AG20443 (cell line): ENCODE results near the gene STAT5B.
A peak's percentile ranks its signal among the peaks of the same experiment; 100 is the strongest.
"Not testable (repeated sequence)": the region's sequence is repeated elsewhere in the genome, so short reads cannot be mapped to it uniquely, and the experiment has no call there.

Experiments
- DNase-seq: peaks from one replicate; pipeline ENCODE4 v3.0.0; 2012; ENCODE audit warnings: low spot score, mixed read lengths

Gene STAT5B

DNA sequence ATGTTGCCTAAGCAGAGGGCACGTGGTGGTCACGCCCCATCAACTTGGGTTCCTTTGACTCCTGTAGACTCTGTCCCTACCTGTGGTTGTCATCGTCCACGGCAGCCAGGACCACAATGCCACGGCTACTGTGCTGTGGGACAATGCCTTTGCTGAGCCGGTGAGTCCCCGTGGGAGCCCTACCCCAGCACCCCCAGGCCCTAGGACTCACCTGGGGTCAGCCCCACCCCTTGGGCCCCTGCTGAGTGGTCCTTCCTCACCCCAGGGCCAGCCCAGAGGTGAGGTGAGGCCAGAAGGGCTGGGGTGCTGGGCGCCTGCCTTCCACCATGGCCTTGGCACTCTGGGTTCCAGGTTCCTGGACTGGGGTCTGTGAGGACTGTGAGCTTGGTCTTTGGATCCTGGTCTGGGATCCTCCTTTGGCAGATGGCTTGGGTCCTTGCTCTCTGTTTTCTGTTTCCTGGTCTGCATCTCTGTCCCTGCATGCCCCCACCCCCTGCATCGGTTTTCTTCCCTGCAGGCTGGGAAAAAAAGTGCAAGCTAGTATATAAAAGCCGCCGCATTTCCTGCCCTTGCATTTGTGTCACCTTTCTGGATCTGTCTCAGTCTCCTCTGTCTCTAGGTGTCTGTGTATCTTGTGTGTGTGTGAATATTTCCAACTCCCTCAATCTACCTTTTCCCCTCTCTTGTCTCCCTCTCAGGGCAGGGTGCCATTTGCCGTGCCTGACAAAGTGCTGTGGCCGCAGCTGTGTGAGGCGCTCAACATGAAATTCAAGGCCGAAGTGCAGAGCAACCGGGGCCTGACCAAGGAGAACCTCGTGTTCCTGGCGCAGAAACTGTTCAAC, 29.6 kb upstream of the STAT5B start:
- no peak for DNase-seq

DNA sequence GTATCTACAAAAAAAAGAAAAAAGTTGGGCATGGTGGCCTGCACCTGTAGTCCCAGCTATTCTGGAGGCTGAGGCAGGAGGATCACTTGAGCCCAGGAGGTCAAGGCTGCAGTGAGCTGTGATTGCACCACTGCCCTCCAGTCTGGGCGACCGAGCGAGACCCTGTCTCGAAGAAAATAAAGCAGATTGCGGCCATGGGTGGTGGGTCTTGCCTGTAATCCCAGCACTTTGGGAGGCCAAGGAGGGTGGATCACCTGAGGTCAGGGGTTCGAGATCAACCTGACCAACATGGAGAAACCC, 28.8 kb upstream of the STAT5B start:
- not testable (repeated sequence) for DNase-seq

DNA sequence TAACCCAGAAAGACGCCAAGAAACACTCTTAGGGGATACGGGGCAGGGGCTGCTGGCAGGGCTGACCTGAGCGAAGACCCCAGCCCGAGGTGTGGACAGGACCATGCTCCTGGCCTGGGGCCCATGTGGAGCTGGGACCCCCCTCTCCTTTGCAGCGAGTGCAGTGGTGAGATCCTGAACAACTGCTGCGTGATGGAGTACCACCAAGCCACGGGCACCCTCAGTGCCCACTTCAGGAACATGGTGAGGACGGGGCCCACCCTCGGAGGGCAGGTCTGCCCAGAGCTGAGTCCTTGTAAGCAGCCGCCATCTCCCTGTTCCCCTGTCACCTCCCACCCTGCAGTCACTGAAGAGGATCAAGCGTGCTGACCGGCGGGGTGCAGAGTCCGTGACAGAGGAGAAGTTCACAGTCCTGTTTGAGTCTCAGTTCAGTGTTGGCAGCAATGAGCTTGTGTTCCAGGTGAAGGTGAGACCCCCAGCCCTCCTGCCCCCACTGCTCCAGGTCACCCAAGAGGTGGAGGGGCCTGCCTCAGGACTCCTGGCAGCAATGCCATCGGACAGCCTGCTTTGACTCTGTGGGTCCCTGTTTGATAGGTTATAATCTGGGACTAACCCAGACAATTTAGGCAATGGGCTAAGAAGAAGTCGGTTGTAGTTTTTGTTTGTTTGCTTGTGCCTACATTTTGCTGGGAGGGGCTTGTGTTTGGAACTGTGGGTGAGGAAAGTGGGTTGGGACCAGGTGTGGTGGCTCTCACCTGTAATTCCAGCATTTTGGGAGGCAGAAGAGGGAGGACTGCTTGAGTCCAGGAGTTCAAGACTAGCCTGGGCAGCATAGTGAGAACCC, 28.2 kb upstream of the STAT5B start:
- DNase-seq = no peak

DNA sequence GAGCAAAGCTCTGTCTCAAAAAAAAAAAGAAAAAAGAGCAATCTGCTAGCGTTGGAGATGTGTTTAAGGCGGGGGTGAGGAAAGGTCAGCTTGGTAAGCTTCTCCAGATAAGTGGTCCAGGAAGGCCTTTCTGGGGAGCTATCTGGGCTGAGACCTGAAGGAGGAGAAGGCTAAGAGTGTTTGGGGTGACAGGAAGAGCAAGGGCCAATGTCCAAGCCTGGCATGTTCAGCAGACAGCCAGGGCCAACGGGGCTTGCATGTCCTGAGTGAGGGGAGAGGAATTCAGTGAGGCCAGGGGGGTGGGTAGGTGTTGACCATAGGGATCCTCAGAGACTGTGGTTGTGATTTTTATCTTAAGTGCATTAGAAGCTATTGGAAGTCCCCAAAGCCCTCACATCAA, 27.5 kb upstream of the STAT5B start:
- DNase-seq = no peak

DNA sequence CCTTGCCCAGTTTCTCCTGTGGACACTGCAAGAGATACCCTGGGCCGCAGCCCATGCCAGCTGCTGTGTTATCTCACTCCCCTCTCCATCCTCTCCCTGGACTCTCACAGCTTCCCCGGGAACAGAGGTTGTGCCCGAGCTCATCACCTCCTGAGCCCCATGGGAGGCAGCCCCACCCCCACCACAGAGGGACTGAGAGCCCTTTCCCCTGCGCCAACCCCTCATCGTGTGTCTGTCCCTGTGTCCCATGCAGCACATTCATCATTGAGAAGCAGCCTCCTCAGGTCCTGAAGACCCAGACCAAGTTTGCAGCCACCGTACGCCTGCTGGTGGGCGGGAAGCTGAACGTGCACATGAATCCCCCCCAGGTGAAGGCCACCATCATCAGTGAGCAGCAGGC, 24.8 kb upstream of the STAT5B start:
- DNase-seq = no peak

DNA sequence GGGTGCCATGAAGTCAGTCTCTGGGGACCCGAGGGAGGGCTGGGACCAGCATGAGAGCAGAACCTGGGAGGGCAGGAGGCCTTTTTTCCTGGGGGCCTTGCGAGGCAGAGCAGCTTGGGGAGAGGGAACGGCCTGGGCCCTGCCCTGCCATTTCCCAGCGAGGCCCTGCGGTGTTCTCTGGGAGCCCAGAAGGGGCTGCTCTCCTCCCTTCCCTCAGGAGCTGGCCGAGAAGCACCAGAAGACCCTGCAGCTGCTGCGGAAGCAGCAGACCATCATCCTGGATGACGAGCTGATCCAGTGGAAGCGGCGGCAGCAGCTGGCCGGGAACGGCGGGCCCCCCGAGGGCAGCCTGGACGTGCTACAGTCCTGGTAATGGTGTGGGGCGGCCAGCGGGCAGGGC, 23.7 kb upstream of the STAT5B start:
- DNase-seq = not testable (repeated sequence)

DNA sequence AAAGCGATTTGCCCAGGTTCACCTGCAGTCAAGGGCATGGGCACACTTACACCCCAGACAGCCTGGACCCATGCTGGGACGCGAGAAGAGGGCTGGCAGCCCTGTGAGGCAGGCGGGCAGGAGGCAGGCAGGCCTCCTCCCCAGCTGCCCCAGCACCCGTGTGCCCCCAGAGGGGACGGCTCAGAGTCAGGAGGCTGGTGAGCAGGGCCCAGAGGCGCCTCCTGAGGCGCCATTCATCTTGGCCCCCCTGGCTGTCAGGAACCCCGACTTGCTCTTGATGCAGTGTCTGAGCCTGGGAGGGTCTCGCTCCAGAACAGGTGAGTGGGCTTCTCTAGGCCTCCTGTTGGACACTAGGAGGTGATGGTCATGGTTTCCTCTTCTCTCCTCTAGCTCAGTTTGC, 23.2 kb upstream of the STAT5B start:
- not testable (repeated sequence) for DNase-seq

DNA sequence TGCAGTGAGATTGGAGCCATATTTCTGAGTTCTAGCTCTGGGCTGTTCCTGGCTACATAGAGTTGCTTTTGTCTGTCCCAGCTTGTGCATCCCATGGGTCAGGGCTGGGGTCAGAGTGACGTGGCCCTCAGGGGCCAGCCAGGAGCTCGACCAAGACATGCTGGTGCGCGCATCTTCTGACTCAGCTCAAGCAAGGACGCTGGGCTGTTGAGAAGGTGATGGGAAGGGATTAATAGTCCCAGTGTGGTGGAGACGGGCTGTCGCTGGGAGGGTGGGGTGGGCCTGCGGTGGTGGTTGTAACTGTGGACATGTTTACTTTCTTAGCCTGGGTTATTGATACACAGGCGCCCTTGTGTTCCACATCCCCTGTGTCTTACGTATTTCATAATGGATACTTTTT, 21.6 kb upstream of the STAT5B start:
- DNase-seq = not testable (repeated sequence)

DNA sequence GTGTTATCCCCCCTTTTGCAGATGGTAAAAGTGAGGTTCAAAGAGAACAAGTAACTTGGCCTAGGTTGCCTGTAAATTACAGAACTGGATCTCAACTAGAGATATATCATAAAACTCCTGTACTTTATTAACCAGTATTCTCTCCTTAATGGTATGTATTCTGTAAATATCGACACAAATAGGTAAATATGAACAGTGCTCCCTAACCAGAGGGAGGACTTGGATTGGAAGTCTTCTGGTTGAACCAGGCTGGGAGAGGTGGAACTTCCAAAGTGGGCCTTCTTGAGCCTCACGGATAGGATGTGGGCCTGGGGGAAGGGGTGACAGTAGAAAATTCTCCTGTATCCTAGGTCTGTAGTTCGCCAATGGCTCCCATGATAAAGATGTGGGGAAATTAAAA, 19.8 kb upstream of the STAT5B start:
- no peak for DNase-seq

DNA sequence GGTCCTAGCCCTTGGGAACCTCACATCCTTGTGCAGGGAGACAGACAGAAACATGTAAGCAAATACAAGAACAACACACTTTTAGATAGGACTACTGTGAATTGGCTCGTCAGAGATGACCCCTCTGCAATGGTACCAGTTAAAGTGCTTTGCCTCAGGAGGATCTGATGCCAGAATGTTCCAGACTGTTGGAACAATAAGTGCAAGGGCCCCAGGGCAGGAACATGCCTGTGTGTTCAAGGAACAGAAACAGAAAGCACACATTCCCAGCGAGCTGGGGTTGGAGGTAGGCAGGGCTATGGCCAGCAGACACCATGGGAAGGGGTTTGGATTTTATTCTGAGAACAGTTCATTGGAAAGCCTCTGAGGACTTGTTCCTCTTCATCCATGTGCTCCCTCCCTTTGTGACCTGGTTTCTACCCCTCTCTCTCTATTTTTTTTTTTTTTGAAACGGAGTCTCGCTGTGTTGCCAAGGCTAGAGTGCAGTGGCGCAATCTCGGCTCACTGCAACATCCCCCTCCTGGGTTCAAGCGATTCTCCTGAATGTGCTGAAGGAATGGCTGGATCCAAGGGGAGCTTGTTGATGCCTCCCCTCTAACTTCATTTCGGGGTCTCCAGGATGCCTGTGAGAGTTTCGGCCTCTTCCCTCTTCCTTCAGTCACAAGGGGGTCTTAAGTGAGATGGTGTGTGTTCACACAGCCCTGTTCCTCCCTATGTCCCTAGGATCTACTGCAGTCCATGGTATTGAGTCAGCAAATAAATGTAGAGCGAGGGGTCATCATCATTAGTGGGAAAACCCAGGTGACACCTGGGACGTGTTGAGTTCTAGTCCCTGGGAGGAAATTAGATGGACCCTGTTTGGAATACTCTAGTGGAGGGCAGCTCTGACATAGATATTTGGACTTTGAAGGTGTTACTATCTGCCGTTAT, 18.5 kb upstream of the STAT5B start:
- no peak for DNase-seq

DNA sequence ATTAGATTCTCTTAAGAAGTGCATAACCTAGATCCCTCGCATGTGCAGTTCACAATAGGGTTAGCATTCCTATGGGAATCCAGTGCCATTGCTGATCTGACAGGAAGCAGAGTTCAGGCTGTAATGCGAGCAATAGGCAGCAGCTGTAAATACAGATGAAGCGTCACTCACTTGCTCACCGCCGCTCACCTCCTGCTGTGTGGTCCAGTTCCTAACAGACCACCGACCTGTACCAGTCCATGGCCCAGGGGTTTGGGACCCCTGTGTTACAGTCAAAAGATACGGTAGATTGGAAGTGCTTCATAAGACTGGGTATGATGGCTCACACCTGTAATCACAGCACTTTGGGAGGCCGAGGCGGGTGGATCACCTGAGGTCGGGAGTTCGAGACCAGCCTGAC, 14.9 kb upstream of the STAT5B start:
- no peak for DNase-seq

DNA sequence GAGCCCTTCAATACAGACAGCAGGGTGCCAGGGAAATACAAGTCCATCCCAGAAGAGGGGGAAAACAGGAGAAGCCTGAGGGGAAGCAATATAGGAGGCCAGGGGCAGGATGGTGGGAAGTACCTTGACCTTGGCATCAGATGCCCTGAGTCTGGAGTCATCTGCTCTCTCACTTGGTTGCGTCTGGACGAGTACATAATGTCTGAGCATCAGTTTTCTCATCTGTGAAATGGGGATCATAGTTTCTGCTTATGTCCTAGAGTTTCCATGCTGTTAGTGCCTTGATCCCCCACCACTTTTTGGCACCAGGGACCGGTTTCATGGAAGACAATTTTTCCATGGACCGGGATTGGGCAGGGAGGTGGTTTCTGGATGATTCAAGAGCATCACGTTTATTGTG, 14.4 kb upstream of the STAT5B start:
- DNase-seq = no peak

DNA sequence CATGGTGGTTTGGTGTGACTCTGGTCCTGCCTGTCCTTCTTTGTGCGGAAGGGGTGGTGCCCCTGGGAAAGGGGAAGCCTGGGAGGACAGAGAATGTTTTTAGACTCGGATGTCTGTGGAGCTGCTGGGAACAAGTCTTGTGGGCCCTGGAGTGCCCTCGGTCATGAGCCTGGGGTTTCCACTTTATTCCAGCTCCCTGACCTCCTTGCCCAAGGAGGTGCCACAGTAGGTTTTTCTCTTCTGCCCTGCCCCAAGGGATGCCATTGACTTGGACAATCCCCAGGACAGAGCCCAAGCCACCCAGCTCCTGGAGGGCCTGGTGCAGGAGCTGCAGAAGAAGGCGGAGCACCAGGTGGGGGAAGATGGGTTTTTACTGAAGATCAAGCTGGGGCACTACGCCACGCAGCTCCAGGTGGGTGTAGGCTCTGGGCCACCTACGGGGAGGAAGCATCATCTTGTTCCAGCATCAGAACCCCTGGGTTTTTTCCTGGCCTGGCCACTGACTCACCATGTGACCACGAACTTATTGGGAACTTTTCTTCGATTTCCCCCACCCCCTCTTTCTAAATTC, 13.5 kb upstream of the STAT5B start:
- DNase-seq = no peak

DNA sequence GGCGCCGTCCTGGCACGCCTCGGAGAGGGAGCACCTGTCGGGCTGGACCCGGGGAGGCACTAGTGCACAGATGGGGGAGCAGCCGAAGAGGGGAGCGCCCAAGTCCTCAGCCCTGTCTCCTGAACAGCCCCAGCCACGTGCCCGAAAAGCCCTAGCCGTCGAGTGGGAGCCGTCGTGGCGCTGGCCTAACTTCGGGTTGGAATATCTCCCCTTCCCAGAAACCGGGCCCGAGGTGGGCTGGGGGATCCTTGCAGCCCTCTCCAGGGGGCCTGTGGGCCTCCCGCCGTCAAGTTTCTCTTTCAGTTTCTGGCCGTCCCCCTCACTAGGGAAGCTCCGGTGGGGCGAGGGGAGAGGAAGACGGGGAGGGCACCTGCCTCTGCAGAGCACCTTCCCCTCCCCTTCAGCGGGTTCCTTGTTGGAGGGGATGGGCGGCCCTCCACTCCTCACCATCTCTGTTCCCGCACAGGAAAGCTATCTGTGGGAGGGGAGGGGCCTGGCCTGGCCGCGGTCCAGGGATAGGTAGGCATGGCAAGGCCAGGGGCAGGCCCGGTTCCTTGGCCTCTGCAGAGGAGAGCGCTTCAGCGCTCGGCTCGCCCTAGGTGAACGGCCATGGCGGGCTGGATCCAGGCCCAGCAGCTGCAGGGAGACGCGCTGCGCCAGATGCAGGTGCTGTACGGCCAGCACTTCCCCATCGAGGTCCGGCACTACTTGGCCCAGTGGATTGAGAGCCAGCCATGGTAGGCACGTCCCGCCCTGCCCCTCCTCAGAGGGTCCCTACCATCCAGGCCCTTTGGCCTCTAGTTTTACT, 12.8 kb upstream of the STAT5B start:
- no peak for DNase-seq

DNA sequence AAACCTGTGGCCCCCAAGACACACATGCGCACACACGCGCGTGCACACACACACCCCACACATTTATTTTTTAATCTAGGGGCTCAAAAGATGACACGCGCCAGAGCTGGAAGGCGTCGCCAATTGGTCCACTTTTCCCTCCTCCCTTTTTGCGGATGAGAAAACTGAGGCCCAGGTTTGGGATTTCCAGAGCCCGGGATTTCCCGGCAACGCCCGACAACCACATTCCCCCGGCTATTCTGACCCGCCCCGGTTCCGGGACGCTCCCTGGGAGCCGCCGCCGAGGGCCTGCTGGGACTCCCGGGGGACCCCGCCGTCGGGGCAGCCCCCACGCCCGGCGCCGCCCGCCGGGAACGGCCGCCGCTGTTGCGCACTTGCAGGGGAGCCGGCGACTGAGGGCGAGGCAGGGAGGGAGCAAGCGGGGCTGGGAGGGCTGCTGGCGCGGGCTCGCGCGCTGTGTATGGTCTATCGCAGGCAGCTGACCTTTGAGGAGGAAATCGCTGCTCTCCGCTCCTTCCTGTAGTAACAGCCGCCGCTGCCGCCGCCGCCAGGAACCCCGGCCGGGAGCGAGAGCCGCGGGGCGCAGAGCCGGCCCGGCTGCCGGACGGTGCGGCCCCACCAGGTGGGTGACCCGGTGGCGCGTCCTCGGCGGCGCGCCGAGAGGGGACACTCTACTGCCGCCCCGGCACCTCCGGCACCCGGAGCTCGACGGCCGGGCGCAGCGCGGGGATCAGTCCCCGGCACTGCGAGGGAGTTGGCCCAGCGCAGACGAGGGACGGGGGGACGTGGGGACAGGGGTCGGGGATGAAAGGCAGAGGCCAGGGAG, 12.0 kb upstream of the STAT5B start, which contains the start of gene STAT5A:
Gene STAT5A (plus strand): TSS at position 522 of the 826 bp plus-strand sequence. CDS start 914 bp downstream, outside the sequence.
- DNase-seq = peak; percentile 93

DNA sequence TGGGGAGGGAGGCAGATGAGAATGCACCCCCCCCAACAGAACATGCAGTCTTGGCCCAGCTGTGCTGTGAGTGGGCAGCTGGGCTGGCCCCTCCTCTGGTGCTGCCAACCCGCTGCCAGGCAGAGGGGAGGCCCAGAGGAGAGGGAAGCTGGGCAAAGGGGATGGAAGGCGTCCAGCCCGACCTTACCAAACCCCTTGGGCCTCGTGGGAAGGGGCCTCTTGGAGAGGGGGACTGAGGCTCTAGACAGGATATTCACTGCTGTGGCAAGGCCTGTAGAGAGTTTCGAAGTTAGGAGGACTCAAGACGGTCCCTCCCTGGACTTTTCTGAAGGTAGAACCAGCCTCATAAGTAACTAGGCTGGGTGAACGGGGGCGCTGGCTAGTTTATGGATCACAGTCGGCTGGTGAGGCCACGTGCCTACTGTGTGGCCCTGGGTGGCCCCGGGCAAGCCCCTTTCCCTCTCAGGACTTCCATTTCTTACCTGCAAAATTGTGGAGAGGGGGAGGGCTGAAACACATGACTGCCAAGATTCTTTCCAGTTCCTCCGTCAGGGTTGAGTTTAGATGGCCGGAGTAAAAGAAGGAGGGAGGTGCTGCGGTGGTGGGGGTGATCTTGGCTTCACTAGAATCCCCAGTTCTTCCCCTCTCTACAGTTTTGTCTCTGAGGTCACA, 11.2 kb upstream of the STAT5B start:
- DNase-seq = peak; percentile 58

DNA sequence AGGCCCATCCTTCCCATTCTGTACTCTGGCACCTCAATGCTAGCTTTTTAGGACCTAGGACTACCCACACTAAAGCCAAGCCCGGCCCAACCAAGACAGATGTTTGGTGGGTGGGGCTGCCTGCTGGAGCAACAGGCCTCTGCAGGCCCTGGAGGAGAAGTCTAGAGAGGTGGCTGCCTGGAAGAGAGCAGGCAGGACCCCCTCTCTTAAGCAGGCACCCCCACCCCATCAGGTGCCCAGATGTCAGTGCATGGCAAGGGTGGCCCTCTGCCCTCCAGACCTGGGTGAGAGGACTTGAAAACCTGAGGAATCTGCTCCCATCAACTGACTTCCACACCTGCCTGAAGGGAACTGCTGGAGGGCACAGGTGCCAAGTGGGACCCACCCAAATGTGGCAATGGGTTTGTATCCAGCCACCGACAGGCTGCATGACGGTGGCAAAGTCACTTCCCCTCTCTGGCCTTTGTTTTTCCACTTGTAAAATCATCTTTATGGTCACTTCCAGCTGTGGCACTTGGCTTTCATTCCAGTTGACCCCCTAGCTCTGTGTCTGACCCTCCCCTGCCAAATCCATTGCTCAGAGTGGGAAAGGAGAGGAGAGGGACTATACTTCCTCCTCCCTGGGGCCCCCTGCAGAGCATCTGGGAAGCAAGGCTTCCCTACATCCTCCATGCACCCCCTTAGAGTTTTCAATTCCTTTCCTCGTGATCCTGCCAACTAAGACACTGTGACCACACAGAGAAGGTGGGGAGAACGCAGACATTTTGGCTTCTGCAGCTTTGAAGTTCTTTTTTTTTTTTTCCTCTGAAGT, 10.4 kb upstream of the STAT5B start:
- peak; percentile 46 for DNase-seq

DNA sequence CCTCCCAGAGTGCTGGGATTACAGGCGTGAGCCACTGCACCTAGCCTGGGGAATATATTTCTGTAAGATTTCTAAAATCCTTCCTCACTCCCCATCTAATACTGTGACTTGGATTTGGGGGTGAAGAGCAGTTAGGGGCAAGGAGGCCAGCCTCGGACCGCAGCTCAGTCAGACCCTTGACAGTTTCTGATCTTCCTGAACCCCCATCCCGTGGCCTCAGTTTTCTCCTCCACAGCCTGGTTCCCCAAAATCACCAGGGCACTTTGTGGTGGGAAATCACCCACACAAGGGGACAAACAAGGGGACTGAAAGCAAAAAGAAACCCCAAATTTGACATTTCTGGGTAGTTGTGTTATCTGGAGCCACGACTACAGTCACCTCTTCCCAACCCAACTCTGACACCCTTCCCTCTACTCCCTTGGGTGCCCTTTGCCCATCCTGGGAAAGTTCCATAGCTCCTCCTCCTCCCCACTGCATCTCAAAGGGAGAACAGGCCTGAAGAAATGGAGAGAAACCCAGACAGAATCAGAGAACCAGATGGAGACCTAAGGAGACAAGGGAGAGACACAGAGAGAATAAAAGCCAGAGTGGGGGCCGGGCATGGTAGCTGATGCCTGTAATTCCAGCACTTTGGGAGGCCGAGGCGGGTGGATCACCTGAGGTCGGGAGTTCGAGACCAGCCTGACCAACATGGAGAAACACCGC, 9.3 kb upstream of the STAT5B start:
- no peak for DNase-seq
